GM18499 (cell line): ENCODE results near the gene TLN1.

ENCODE experiments used
- ATAC-seq: cut with Tn5 transposase; IDR thresholded peaks from one replicate; pipeline ENCODE4 v1.9.1; 2021; ENCODE audit warnings: moderate number of reproducible peaks; ENCODE audit not compliant: insufficient read depth, unreplicated experiment

TLN1 gene

DNA sequence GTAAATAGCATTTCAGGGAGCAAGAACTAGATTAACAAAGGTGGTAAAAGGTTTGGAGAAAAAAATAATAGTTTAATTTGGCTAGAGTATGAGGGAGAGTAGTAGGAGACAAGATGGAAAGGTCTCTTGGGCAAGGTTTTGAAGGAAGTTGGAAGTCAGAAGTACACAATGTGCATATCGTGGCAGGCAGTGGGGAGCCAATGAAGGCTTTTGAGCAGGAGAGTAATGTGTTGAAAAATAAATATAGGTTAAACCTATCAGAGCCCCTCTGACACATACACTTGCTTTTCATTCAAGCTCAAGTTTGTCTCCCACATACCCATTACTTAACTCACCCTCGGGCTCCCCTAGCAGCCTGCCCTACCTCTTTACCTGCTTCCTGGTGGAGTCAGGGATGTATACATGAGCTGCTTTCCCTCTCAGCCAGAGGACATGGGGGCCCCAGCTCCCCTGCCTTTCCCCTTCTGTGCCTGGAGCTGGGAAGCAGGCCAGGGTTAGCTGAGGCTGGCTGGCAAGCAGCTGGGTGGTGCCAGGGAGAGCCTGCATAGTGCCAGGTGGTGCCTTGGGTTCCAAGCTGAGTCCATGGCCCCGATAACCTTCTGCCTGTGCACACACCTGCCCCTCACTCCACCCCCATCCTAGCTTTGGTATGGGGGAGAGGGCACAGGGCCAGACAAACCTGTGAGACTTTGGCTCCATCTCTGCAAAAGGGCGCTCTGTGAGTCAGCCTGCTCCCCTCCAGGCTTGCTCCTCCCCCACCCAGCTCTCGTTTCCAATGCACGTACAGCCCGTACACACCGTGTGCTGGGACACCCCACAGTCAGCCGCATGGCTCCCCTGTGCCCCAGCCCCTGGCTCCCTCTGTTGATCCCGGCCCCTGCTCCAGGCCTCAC is 58.6 kb downstream of the TLN1 start, which contains the start of gene CA9:
Gene CA9 (plus strand): TSS at position 797 of the 893 bp plus-strand sequence. CDS start 32 bp downstream, at position 829.
- no peak for ATAC-seq

DNA sequence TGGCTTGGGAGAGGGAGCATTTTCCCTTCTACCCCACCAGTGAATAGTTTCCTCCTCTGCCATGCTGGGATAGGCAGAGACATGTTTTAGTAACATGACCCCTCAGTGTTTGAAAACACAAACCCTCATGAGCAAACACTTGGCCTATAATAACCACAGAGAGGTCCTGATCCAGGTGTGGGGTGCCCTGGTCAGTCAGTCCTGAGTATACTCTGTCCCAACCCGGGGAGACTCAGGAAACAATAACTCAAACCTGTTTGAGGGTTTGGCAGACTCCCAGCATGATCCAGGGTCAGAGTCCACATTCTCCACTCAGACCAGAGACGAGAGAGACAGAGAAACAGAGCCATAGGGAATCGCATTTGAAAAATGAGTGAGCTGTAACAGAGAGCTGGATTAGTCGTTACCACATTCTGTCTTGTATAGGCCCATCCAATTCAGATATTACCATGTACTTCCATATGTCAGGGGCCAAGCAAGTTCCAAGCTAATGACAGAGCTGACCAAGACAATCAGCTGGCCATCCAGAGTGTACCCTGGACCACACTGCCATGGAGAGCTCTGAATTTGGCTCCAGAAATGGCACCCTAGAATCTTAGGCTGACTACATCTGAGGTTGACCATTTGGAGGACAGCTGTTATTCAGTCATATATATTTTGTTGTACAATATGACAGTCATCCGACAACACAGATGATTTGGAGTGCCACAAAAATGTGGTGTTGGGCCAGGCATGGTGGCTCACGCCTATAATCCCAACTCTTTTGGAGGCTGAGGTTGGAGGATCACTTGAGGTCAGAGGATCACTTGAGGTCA is 62.5 kb downstream of the TLN1 start:
- no peak for ATAC-seq

- no peak for ATAC-seq
Measured at GRCh38 chr9:35667939-35668338, 64.1 kb downstream of the TLN1 start.

- ATAC-seq: no peak
Measured at GRCh38 chr9:35666549-35666948, 65.4 kb downstream of the TLN1 start.

GRCh38 chr9:35666045-35666444 is 66.0 kb downstream of the TLN1 start:
- no peak for ATAC-seq

DNA sequence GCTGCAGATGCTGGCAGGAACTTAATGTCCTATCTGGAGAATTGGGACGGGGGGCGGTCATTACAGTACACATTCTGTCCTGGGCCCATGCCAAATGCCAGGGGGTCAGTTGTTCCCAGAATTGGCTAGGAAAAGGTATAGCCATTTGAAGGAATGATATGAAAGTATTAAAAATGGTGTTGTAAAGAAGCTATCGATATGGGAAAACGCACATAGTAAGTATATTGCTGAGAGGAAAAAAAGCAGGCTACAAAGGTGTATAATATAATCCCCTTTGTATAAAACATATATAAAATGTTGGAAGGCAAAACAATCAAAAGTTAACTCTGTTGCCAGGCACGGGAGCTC is 66.5 kb downstream of the TLN1 start:
- ATAC-seq: no peak

- ATAC-seq: no peak
Measured at GRCh38 chr9:35664531-35665470, 67.2 kb downstream of the TLN1 start, which contains the start of gene ARHGEF39. Gene ARHGEF39 (minus strand): TSS chr9:35665195. CDS start chr9:35665169, 26 bp downstream.

GRCh38 chr9:35662437-35662836 is 69.6 kb downstream of the TLN1 start:
- ATAC-seq: no peak

DNA sequence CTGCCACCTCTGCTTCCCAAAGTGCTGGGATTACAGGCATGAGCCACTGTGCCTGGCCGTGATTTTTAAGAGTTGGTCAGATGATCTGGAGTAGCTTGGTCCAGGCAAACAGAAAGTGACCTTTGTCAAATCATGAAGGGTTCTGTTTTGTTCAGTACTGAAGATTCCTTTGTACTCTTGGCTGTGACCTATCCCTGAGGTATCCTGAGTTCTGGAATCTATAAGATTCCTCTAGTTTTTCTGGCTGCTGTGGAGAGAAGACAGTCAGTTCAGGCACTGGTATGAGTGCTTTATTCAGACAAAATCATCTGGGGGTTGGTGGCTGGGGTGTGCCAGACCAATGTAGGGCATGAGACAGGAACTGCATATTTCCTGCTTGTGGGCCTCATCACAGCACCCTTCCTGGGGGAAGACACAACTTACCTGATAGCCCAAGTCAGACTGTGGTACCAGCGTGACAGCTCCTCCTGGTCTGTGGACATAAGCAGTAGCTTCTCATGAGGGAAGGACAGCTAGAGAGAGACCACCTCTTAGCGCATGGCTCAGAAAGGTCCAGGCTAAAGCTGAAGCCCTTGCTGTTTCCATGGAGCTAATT is 70.1 kb downstream of the TLN1 start:
- ATAC-seq: no peak

GRCh38 chr9:35660966-35661415 is 71.0 kb downstream of the TLN1 start:
- ATAC-seq: no peak

DNA sequence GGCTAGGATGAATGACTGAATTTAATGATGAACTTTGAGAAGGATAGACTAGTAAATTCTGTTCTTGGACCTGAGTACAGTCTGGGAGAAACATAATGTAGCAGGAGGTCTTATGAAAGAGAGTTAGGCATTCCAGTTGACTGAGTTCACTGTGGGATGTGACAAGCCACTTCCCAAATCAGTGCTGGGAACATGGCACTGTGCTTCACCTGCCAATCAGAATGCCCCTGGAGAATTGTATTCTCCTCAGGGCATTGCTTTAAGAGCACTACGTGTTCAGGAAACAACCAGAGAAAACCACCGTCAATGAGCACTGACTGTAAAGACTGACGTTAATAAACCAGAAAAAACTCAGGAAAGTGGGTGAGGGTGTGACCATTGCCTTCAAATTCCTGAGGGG is 72.7 kb downstream of the TLN1 start:
- ATAC-seq: no peak

- ATAC-seq: no peak
Measured at GRCh38 chr9:35658968-35659220, 73.1 kb downstream of the TLN1 start.

DNA sequence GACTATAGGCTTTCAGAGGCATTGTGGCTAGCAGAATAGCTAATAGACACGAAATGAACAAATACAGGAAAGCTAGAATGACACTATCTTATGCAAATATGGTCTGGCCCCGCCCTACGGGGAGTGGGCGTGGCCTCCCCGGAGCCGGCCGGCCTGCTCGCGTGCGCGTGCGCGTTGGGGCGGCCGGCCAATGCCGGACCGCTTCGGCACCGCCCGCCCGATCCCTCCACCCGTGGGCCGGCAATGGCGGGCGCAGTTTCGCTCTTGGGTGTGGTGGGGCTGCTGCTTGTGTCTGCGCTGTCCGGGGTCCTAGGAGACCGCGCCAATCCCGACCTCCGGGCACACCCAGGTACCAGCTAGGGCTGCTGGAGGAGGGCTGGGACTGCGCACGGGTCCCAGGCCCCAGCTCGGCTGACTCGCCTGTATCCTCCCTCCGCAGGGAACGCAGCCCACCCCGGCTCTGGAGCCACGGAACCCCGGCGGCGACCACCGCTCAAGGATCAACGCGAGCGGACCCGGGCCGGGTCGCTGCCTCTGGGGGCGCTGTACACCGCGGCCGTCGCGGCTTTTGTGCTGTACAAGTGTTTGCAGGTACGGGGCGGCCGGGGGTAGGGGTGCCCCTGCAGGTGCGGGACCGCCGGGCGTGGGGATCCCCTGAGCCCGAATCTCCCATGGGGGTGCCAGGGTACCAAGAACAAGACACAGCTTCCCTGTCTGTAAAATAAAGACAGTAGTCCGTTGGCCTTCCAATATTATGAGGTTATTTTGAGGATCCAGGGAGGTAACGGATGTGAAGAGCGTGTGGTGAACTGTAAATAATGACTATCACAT is 73.6 kb downstream of the TLN1 start, which contains the start of gene CCDC107:
Gene CCDC107 (plus strand): TSS at position 156 of the 831 bp plus-strand sequence. CDS start 88 bp downstream, at position 244.
- peak; percentile 31 for ATAC-seq

- peak; percentile 85 for ATAC-seq
Measured at GRCh38 chr9:35657546-35658136, 74.4 kb downstream of the TLN1 start, which contains the start of gene RMRP. Gene RMRP (minus strand): TSS chr9:35658019.

DNA sequence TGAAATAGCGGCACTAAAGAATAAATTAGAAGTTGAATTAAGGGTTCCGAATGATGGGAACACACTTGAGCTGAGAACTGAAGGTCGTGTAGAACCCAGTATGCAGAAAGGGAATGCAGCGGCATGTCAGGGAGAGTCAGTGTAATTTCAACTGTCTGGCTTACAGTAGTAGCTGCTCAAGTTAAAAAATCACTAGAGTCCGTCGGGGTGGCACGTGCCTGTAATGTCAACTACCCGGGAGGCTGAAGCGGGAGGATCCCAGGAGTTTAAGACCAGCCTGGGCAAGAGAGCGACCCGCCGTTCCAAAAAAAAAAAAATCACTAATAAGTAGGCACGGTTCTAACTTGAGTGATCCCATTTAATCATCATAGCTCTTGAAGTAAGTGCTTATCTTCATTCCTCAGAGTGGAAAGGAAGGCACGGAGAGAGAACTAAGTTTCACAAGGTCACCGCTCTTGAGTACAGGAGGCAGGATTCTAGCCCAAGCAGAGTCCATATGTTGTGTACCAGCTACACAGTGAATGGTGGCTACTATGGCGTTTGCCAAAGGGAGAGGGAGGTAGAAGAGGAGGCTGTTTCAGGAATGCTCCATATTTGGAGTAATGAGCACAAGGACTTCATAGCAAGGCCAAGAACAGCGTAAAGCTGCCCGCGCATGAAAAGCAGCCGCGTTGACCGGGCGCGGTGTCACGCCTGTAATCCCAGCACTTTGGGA is 75.0 kb downstream of the TLN1 start:
- ATAC-seq: no peak

DNA sequence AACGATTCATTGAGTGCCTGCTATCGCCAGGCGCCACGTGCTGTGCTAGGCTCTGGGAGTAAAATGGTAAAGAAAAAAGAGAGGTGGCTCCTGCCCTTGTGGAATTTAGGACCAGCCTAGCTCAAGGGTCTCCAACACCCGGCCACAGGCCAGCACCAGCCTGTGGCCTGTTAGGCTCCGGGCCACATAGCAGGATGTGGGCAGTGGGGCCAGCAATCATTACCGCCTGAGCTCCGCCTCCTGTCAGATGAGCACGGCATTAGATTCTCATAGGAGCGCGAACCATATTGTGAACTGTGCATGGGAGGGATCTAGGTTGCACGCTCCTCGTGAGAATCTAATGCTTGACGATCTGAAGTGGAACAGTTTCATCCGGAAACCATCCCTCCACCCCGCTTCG is 75.6 kb downstream of the TLN1 start:
- no peak for ATAC-seq

GRCh38 chr9:35653611-35654010 is 78.4 kb downstream of the TLN1 start:
- no peak for ATAC-seq

DNA sequence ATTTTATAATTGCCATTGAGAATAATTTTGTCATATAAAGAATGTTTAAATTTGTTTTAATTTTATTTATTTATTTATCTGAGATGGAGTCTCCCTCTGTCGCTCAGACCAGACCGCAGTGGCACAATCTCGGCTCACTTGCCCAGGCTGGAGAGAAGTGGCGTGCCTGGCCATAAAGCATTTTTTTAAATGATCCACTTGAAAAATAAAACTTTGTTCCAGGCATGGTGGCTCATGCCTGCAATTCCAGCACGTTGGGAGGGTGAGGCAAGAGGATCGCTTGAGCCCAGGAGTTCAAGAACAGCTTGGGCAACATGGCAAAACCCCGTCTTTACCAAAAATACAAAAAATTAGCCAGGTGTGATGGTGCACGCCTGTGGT is 79.2 kb downstream of the TLN1 start:
- ATAC-seq: no peak
